Islet of Langerhans (tissue), 1 donor: ENCODE data around the gene IL17RD.

Source experiments
- FAIRE-seq: peaks from one replicate; lab custom pipeline; 2011; peaks lifted over from hg19 to GRCh38; lab: Jason Lieb, UNC

The IL17RD gene

GRCh38 chr3:57158813-57159738 is 6.1 kb downstream of the IL17RD start:
- no peak for FAIRE-seq

- no peak for FAIRE-seq
Observed at GRCh38 chr3:57158325-57158724, 6.8 kb downstream of the IL17RD start.

- no peak for FAIRE-seq
Observed at GRCh38 chr3:57157545-57157944, 7.6 kb downstream of the IL17RD start.

- FAIRE-seq = no peak
Observed at GRCh38 chr3:57155310-57155643, 9.9 kb downstream of the IL17RD start.

- FAIRE-seq = no peak
Observed at GRCh38 chr3:57154470-57155309, 10.5 kb downstream of the IL17RD start.

GRCh38 chr3:57152151-57153143 is 12.7 kb downstream of the IL17RD start:
- FAIRE-seq = no peak

- no peak for FAIRE-seq
Observed at GRCh38 chr3:57151749-57152148, 13.4 kb downstream of the IL17RD start.

GRCh38 chr3:57151021-57151449 is 14.1 kb downstream of the IL17RD start:
- FAIRE-seq = no peak

- FAIRE-seq = no peak
Observed at GRCh38 chr3:57150113-57150581, 15.0 kb downstream of the IL17RD start.

- FAIRE-seq = no peak
Observed at GRCh38 chr3:57147071-57147470, 18.1 kb downstream of the IL17RD start.

GRCh38 chr3:57145852-57146251 is 19.3 kb downstream of the IL17RD start:
- no peak for FAIRE-seq

GRCh38 chr3:57144952-57145351 is 20.2 kb downstream of the IL17RD start:
- no peak for FAIRE-seq

GRCh38 chr3:57143886-57144459 is 21.2 kb downstream of the IL17RD start:
- FAIRE-seq = no peak

- FAIRE-seq = no peak
Observed at GRCh38 chr3:57142411-57142723, 22.8 kb downstream of the IL17RD start.

- FAIRE-seq = no peak
Observed at GRCh38 chr3:57141719-57142410, 23.3 kb downstream of the IL17RD start.

GRCh38 chr3:57140894-57141293 is 24.3 kb downstream of the IL17RD start:
- FAIRE-seq = no peak

GRCh38 chr3:57135964-57136719 is 29.0 kb downstream of the IL17RD start:
- FAIRE-seq = no peak

GRCh38 chr3:57133157-57133556 is 32.0 kb downstream of the IL17RD start:
- FAIRE-seq = no peak

GRCh38 chr3:57132674-57133073 is 32.5 kb downstream of the IL17RD start:
- FAIRE-seq = no peak

GRCh38 chr3:57131210-57131588 is 34.0 kb downstream of the IL17RD start:
- FAIRE-seq = no peak
